T-cell (primary cell): ENCODE measurements around the gene ASAP2. TPM values are rescaled to one million over a fixed set of nuclear protein-coding genes. Genes with fewer than 3 reads are reported as not detected.

ENCODE experiments used
- ATAC-seq, 4 experiments: fragments of 200-7000 bp in 3 of 4; fragments of 150-1000 bp in 1 of 4; cut with Tn5 transposase; replicated peaks in 1 of 4; 1 replicate in 3 of 4; 2 replicates in 1 of 4; pipeline ENCODE4 v1.10.0; 2021; ENCODE audit warnings: moderate library complexity in 3 of 4, mild to moderate bottlenecking in 2 of 4, moderate number of reproducible peaks in 1 of 4
- CTCF ChIA-PET, 2 donors: fragments of 300-600 bp; sonication (Branson Sonifier 250); formaldehyde crosslinking; loops; one replicate each; lab custom pipeline; 2022; ENCODE audit warnings: antibody characterized with exemption in 2 of 2; lab: Charles Lee
- POLR2A ChIA-PET, 2 donors: fragments of 300-600 bp; sonication (Branson Sonifier 250); formaldehyde crosslinking; loops; one replicate each; lab custom pipeline; 2022; ENCODE audit warnings: antibody characterized with exemption in 2 of 2; lab: Charles Lee
- DNase-seq, 35 experiments: peaks; one replicate each; pipeline versions ENCODE4 v3.0.0 to v3.0.0-alpha.2; 2013 to 2023
- H3K27ac ChIP-seq: one replicate; pipeline ENCODE4 v1.5.1; 2013; ENCODE audit warnings: low read length
- H3K27me3 ChIP-seq, 2 experiments: replicated peaks in 1 of 2; 1 replicate in 1 of 2; 2 replicates in 1 of 2; pipeline versions ENCODE4 v1.6.1 to v1.7.0; 2013; ENCODE audit warnings: low read length in 1 of 2, mixed read lengths in 1 of 2; ENCODE audit not compliant: control insufficient read depth in 2 of 2, insufficient read depth in 2 of 2; ENCODE audit errors: extremely low read depth in 1 of 2
- H3K36me3 ChIP-seq, 2 donors: 1 replicate in 1 of 2; 2 replicates in 1 of 2; pipeline versions ENCODE4 v1.6.1 to v1.7.0; 2013; ENCODE audit warnings: low read length in 1 of 2; ENCODE audit not compliant: control insufficient read depth in 2 of 2, insufficient read depth in 1 of 2; ENCODE audit errors: extremely low read depth in 1 of 2
- H3K4me1 ChIP-seq, 2 experiments: 1 replicate in 1 of 2; 2 replicates in 1 of 2; pipeline versions ENCODE4 v1.6.1 to v1.7.0; 2013; ENCODE audit warnings: low read length in 2 of 2, mixed read lengths in 1 of 2; ENCODE audit not compliant: insufficient read depth in 2 of 2, control insufficient read depth in 1 of 2; ENCODE audit errors: extremely low read depth in 1 of 2
- H3K4me3 ChIP-seq, 2 donors: 1 replicate in 1 of 2; 2 replicates in 1 of 2; pipeline versions ENCODE4 v1.5.1 to v1.7.0; 2013; ENCODE audit warnings: mild to moderate bottlenecking in 2 of 2, low read length in 1 of 2, moderate library complexity in 1 of 2; ENCODE audit not compliant: control insufficient read depth in 1 of 2; ENCODE audit errors: extremely low read depth in 1 of 2
- H3K9me3 ChIP-seq: 2 replicates; pipeline ENCODE4 v1.7.0; 2013
- H3K27ac Mint-ChIP-seq, 2 donors: one replicate each; pipeline ENCODE4 v1.8.0; 2020 to 2021; ENCODE audit warnings: mild to moderate bottlenecking in 2 of 2, mixed read lengths in 2 of 2
- H3K27me3 Mint-ChIP-seq, 2 donors: one replicate each; pipeline ENCODE4 v1.8.0; 2021 to 2022; ENCODE audit warnings: mixed read lengths in 2 of 2
- H3K36me3 Mint-ChIP-seq: one replicate; pipeline ENCODE4 v1.8.0; 2021; ENCODE audit warnings: mixed read lengths
- H3K4me1 Mint-ChIP-seq, 3 donors: one replicate each; pipeline ENCODE4 v1.8.0; 2020 to 2022; ENCODE audit warnings: mixed read lengths in 3 of 3, mild to moderate bottlenecking in 1 of 3
- H3K4me3 Mint-ChIP-seq, 3 donors: one replicate each; pipeline ENCODE4 v1.8.0; 2020 to 2022; ENCODE audit warnings: mild to moderate bottlenecking in 3 of 3, mixed read lengths in 3 of 3, moderate library complexity in 3 of 3
- H3K9me3 Mint-ChIP-seq, 3 donors: one replicate each; pipeline ENCODE4 v1.8.0; 2020 to 2022; ENCODE audit warnings: mixed read lengths in 3 of 3
- WGBS: methylation state at CpG from one replicate; pipeline ENCODE4 v1.1.5; 2013; ENCODE audit warnings: missing lambda C conversion rate; ENCODE audit not compliant: insufficient coverage; 5-methylcytosine and 5-hydroxymethylcytosine counted together
- total RNA-seq, 35 experiments: library from RNA in 6 of 35; stranded (reverse) in 6 of 35; fragments of 120-200 nt in 1 of 35; gene quantifications; one replicate each; pipeline versions ENCODE4 v1.2.1 to v1.2.4 and lab custom pipeline; 2013 to 2026

Gene ASAP2
- total RNA-seq, 5 donors from 2014 or later (not counting 1 experiment from before 2014, with no cell fraction given), result 0.10 to 0.38 (median 0.27) TPM; not detected in 1

GRCh38 chr2:9401646-9402371, 195.2 kb downstream of the ASAP2 start:
- Histone ChIP-seq H3K27me3 (peaks cover 0 to 9% of the 10 kb centered on the region in 2 experiments), H3K4me1 (peaks cover 0 to 5% of the 10 kb centered on the region in 2 experiments), H3K9me3 (no peaks in the 10 kb centered on the region), H3K27ac (no peak overlapping the region), H3K36me3 (peaks cover 0 to 8% of the 10 kb centered on the region in 2 donors), H3K4me3 (no peak overlapping the region)
- CTCF ChIA-PET, result interaction anchor here (0.5 to 0.6 kb wide), 2 partner anchors 130 to 1627 kb away, joined by 3 read pairs; no protein-coding TSS in a partner anchor
- no peak for ATAC-seq
- 90% methylated on average over 17 of the region's 19 CpGs for WGBS
- H3K4me3 Mint-ChIP-seq, result no peak overlapping the region
- peaks cover 5 to 9% (median 6%) of the 10 kb centered on the region in 3 donors for H3K4me1 Mint-ChIP-seq
- peaks cover 5% of the 10 kb centered on the region for H3K36me3 Mint-ChIP-seq
- DNase-seq, result no peak
- H3K27ac Mint-ChIP-seq, result no peak overlapping the region
- H3K27me3 Mint-ChIP-seq, result no peaks in the 10 kb centered on the region
- POLR2A ChIA-PET, result interaction anchor here in 1 of 2 donors (0.5 kb wide), 1 partner anchor 484 kb away, joined by 13 read pairs; no protein-coding TSS in a partner anchor
- H3K9me3 Mint-ChIP-seq, result no peaks in the 10 kb centered on the region

- peaks cover 0 to 5% of the 10 kb centered on the region in 2 experiments for H3K4me1 ChIP-seq
- CTCF ChIA-PET, result no interaction called here
- Mint-ChIP-seq H3K4me1 (peaks cover 5 to 9% (median 6%) of the 10 kb centered on the region in 3 donors), H3K27me3 (no peaks in the 10 kb centered on the region), H3K27ac (peak overlapping the region in 1 of 2 donors; percentile 39), H3K36me3 (peaks cover 22% of the 10 kb centered on the region), H3K4me3 (no peak overlapping the region), H3K9me3 (no peaks in the 10 kb centered on the region)
- no peak overlapping the region for H3K27ac ChIP-seq
- no peaks in the 10 kb centered on the region for H3K9me3 ChIP-seq
- POLR2A ChIA-PET, result no interaction called here
- no peak overlapping the region for H3K4me3 ChIP-seq
- peaks cover 3 to 27% of the 10 kb centered on the region in 2 donors for H3K36me3 ChIP-seq
- no peaks in the 10 kb centered on the region for H3K27me3 ChIP-seq
- no CpG with 5 or more reads among the region's 2 CpGs for WGBS
- ATAC-seq (no peak), DNase-seq (no peak)
These were observed 197.3 kb downstream of the ASAP2 start for GRCh38 chr2:9403924-9404323.

- H3K9me3 Mint-ChIP-seq, result no peaks in the 10 kb centered on the region
- ATAC-seq (no peak), DNase-seq (no peak)
- peaks cover 0 to 5% of the 10 kb centered on the region in 2 experiments for H3K4me1 ChIP-seq
- H3K4me3 ChIP-seq, result no peak overlapping the region
- no peaks in the 10 kb centered on the region for H3K27me3 Mint-ChIP-seq
- POLR2A ChIA-PET, result no interaction called here
- H3K36me3 ChIP-seq, result peaks cover 4 to 31% of the 10 kb centered on the region in 2 donors
- no peak overlapping the region for H3K27ac ChIP-seq
- no peaks in the 10 kb centered on the region for H3K9me3 ChIP-seq
- no peak overlapping the region for H3K4me3 Mint-ChIP-seq
- peaks cover 24% of the 10 kb centered on the region for H3K36me3 Mint-ChIP-seq
- H3K27ac Mint-ChIP-seq, result no peak overlapping the region
- no peaks in the 10 kb centered on the region for H3K27me3 ChIP-seq
- CTCF ChIA-PET, result no interaction called here
- peaks cover 5 to 9% (median 6%) of the 10 kb centered on the region in 3 donors for H3K4me1 Mint-ChIP-seq
- WGBS, result no CpG with 5 or more reads among the region's 4 CpGs
These were observed 197.8 kb downstream of the ASAP2 start for GRCh38 chr2:9404451-9404850.

GRCh38 chr2:9405636-9406035, 199.0 kb downstream of the ASAP2 start:
- Histone ChIP-seq H3K9me3 (no peaks in the 10 kb centered on the region), H3K36me3 (peaks cover 4 to 37% of the 10 kb centered on the region in 2 donors), H3K27ac (no peak overlapping the region), H3K4me3 (no peak overlapping the region), H3K4me1 (peaks cover 0 to under 1% of the 10 kb centered on the region in 2 experiments), H3K27me3 (no peaks in the 10 kb centered on the region)
- H3K36me3 Mint-ChIP-seq, result peaks cover 24% of the 10 kb centered on the region
- ChIA-PET CTCF (no interaction called here), POLR2A (no interaction called here)
- H3K9me3 Mint-ChIP-seq, result no peaks in the 10 kb centered on the region
- H3K27me3 Mint-ChIP-seq, result no peaks in the 10 kb centered on the region
- no peak for ATAC-seq
- WGBS, result 100% methylated on average over 1 of the region's 2 CpGs
- no peak overlapping the region for H3K4me3 Mint-ChIP-seq
- no peak for DNase-seq
- no peak overlapping the region for H3K27ac Mint-ChIP-seq
- H3K4me1 Mint-ChIP-seq, result peaks cover 2 to 6% (median 3%) of the 10 kb centered on the region in 3 donors

GRCh38 chr2:9406529-9407362, 200.1 kb downstream of the ASAP2 start:
- no peak for ATAC-seq
- H3K36me3 ChIP-seq, result peaks cover 4 to 45% of the 10 kb centered on the region in 2 donors
- CTCF ChIA-PET, result no interaction called here

GRCh38 chr2:9407363-9407811, 200.8 kb downstream of the ASAP2 start:
- no peak for DNase-seq
- H3K9me3 ChIP-seq, result no peaks in the 10 kb centered on the region
- H3K27me3 ChIP-seq, result no peaks in the 10 kb centered on the region
- Mint-ChIP-seq H3K27ac (no peak overlapping the region), H3K27me3 (no peaks in the 10 kb centered on the region), H3K4me1 (no peaks in the 10 kb centered on the region), H3K36me3 (peaks cover 36% of the 10 kb centered on the region), H3K9me3 (no peaks in the 10 kb centered on the region), H3K4me3 (no peak overlapping the region)
- no peak for ATAC-seq
- no peaks in the 10 kb centered on the region for H3K4me1 ChIP-seq
- H3K36me3 ChIP-seq, result peaks cover 4 to 49% of the 10 kb centered on the region in 2 donors
- ChIA-PET POLR2A (no interaction called here), CTCF (no interaction called here)
- H3K27ac ChIP-seq, result no peak overlapping the region
- H3K4me3 ChIP-seq, result no peak overlapping the region
- 95% methylated on average over 8 of the region's 8 CpGs for WGBS

More at GRCh38 chr2:9406529-9407362, 200.1 kb downstream of the ASAP2 start:
- no peaks in the 10 kb centered on the region for H3K27me3 Mint-ChIP-seq
- peaks cover 31% of the 10 kb centered on the region for H3K36me3 Mint-ChIP-seq
- no peaks in the 10 kb centered on the region for H3K9me3 ChIP-seq
- no peaks in the 10 kb centered on the region for H3K27me3 ChIP-seq
- H3K4me1 Mint-ChIP-seq, result no peaks in the 10 kb centered on the region
- POLR2A ChIA-PET, result no interaction called here
- no peaks in the 10 kb centered on the region for H3K9me3 Mint-ChIP-seq
- DNase-seq, result no peak
- WGBS, result 93% methylated on average over 8 of the region's 13 CpGs
- no peak overlapping the region for H3K4me3 ChIP-seq
- no peak overlapping the region for H3K27ac Mint-ChIP-seq
- no peak overlapping the region for H3K4me3 Mint-ChIP-seq
- H3K27ac ChIP-seq, result no peak overlapping the region
- H3K4me1 ChIP-seq, result no peaks in the 10 kb centered on the region
